GM18867 (cell line): ENCODE results near the gene NCBP2L.

Source experiments
- ATAC-seq: cut with Tn5 transposase; IDR thresholded peaks from one replicate; pipeline ENCODE4 v1.9.1; 2021; ENCODE audit warnings: mild to moderate bottlenecking, moderate library complexity; ENCODE audit not compliant: unreplicated experiment

Gene NCBP2L

GRCh38 chrX:107777536-107777832 is at the start of gene NCBP2L:
Gene NCBP2L (plus strand): TSS chrX:107777733. CDS start chrX:107794221, 16,488 bp downstream.
- no peak for ATAC-seq

DNA sequence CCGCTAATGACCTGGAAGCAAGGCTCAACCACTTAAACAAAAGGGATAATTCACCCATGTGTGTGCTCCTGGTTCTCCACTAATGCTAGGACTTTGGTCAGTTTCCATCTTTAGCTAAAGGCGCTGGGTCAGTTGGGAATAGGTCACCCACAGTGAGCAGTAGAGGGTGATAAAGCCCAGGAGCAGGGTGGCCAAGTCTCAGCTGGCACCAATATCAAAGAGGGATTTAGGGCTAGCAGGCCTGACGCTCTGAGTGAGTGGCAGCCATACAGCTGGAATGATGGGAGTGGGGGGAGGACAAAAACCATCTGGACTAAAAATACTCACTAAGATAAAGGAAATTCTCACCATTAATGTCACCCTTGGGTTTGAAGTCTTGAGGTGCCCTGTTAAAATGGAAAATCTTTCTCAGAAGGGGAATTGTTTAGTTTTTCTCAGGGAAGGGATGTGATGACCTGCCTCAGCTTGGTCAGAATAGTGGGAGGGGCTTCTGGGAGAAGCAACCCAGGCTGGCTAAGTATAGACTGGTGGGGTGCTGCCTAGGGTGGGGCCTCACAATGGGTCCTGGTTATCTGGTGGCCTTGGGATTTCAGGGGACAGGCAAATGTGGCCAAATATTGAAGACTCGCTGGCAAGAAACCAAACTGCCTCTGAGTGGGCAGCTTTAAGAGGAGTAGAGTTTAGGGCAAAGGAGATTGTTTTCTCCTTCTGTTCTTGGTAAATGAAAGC is 49.0 kb upstream of the NCBP2L start:
- ATAC-seq, result no peak

DNA sequence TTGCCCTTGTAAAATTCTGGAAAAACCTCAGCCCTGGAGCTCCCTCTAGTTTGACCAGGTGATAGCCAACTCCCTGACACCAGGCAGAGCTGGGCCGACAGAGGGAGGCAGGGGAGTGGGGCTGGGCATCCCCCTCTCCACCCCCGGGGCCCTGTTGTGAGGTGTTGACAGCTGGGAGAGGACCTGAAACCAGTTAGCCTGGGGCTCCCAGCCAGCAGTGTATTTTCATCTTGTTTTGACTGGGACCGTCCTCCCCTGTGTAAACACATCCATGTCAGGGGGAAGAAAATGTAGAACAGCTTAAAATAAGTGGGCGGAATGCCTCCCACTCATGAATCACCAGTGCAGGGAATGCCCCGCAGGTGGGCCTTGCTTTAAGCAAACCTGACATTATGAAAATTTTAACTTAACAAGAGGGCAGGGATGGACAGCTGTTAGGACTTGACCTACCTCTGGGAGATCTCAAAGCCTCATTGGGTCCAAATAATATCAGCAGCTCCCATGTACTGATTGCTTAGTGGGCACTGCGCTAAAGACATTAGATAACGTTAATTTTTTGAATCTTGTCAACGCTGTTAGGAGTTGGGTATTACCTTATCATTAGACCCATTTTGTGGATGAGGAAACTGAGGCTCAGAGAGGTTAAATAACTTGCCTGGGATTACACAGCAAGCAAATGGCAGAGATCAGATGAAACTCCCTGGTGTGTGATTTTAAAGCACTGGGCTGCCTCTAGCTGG is 47.8 kb upstream of the NCBP2L start:
- peak; percentile 79 for ATAC-seq

DNA sequence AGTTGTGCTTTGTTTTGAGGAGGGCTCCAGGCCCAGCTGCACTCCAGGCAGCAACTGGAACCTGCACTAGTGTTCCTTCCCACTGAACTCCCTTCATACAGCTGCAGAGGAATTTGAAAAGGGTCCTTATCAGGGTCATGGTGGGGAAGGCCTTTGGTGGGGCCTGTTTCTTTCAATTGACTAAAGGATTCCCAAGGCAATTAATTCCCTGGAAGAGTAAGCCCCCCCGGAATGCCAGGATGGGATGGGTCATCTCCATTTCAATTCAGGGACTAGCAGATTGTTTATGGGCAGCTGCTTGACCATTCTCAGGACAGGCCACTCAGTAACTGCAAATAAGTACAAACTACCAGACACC is 47.3 kb upstream of the NCBP2L start:
- no peak for ATAC-seq

GRCh38 chrX:107730991-107731766 is 46.4 kb upstream of the NCBP2L start:
- no peak for ATAC-seq

DNA sequence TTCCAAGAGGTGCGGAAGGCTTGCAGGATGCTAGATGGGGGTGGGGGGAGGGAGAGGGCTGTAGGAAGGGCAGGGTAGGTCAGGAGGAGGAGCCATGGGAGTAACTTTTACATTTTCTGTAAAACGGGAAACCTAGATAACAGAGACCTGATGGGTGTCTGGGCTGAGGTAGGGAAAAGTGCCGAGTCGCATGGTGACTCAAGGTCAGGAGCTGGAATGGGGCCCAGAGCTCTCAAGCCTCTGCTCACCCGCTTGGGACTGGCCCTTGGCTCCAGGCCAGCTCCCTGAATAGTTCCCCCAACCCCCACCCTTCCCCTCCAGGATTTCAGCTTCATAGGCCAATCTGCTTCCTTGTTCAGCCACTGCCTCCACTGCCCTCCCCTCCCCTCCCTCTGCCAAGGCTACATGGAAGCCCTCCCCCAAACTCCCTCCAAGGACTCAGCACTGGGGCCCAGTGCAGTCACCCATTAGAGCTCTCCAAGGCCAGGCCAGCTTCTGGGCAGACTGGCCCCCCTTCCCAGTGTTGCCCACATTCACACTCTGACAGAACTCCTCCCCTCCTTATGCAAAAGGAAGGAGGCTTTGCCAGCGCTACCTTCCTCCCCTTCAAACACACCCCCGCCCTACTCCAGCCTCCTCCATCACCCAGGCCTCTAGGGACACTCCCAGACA is 45.6 kb upstream of the NCBP2L start:
- no peak for ATAC-seq

GRCh38 chrX:107733686-107734085 is 43.8 kb upstream of the NCBP2L start:
- ATAC-seq, result no peak

GRCh38 chrX:107734646-107735045 is 42.9 kb upstream of the NCBP2L start:
- no peak for ATAC-seq

DNA sequence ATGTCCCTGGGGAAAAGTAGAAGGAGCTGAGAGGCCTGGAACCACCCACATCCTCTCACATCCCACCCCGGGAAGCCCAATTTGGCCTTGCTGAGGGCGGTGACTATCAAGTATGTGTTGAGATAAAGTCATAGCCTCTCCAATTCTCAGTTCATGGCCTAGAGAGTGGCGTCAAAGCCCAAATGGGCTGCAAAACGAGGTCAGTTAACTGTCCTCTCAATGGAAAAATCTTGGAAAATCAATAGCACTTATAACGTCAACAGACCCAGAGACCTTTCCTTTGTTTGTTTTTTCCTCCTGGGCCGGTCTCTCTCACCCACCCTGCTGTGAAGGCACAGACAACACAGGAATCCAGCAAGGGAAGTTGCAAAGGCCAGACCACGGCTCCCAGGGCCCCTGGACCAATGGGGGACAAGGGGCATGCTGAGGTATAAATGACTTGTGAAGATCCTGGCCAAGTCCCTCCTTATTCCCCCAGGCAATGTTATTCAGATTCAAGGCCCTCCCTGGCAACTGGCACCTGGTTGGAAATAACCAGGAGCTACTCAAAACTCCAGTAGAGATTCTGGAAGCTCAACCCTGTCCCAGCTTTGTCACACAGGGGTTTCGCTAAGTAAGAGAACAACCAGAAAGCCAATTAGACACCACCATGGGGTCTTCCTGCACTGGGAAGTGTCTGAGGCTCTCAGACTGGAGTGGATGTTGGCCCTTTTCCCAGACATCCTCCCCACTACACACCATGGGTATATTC is 40.6 kb upstream of the NCBP2L start:
- no peak for ATAC-seq

DNA sequence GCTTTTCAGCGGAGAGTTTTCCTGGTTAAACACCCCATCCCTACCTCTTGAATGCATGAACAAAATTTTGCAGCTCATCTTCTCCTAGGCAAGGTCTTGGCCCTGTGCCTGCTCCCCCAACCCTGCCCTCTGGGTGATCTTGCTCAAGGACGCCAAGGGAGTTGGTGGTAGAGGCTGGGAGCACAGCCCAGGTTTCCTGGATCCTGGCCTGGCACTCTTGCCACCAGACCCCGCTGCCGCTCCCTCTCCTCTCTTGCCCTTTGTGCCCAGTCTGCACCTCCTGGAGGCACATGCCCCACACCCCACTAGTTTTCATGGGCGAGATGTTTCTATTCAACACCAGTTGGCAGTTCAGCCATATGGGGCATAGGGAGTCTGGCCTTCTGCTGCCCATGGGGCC is 39.3 kb upstream of the NCBP2L start:
- no peak for ATAC-seq

DNA sequence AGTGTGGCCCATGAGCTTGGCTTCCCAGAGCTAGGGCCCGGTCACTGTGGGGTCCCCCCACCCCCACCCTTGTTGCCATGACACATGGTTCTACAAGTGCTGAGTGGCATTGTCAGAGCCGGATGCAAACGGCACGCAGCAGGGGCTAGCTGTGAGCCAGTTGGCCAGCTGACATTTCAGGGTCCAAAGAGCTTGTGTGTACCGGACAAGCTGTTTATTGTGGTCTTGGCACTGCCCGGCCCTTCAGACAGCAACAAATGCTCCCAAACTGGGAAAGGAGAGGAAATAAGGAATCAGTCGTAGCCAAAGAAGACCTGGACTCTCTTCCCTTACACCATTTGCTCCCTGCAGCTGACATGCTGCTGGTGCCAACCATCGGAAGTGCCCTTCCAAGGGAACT is 38.8 kb upstream of the NCBP2L start:
- no peak for ATAC-seq

DNA sequence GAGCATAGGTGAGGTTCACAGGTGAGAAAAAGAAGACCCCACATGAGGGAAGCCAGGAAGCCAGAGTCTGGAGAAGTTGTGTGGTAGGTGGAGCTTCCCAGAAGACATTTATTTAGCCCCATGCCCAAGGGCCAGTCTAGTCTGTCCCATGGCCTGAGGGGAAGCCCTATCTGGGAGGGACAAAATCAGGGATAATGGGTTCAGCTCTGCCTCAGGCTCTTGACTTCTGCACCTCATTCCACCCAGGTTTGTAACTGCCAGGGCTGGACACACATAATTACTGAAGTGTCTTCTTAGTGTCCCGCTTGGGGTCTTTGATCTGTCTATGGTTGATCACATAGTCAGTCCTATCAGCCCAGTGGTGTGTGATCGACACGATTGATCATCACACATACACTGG is 38.0 kb upstream of the NCBP2L start:
- no peak for ATAC-seq

- ATAC-seq, result peak; percentile 14
Measured at GRCh38 chrX:107741404-107741790, 36.1 kb upstream of the NCBP2L start.

DNA sequence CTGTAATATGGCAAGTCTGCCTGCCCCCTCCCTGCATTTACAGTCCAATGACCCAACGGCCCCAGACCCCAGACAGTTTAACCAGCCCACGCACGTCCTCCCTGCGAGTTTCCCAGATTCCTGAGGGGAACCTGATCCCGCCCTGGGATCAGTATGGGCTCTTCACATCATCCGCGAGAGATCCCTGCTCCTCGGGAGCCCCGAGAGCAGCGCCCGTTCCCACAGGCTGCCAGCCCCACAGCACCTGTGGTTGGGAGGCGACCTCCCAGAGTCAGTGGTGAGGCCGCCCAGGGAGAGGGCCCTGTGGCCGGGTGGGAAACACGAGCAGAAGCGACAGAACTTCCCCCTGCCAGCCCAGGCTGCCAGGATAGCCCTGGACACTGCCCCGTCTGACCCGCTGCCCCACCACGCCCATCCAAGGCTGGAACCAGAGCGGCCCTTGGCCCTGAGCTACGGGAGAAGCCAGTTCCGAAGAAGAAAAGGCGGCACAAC is 34.8 kb upstream of the NCBP2L start:
- no peak for ATAC-seq

GRCh38 chrX:107743995-107744394 is 33.5 kb upstream of the NCBP2L start:
- ATAC-seq, result no peak

GRCh38 chrX:107744868-107745267 is 32.7 kb upstream of the NCBP2L start:
- no peak for ATAC-seq

DNA sequence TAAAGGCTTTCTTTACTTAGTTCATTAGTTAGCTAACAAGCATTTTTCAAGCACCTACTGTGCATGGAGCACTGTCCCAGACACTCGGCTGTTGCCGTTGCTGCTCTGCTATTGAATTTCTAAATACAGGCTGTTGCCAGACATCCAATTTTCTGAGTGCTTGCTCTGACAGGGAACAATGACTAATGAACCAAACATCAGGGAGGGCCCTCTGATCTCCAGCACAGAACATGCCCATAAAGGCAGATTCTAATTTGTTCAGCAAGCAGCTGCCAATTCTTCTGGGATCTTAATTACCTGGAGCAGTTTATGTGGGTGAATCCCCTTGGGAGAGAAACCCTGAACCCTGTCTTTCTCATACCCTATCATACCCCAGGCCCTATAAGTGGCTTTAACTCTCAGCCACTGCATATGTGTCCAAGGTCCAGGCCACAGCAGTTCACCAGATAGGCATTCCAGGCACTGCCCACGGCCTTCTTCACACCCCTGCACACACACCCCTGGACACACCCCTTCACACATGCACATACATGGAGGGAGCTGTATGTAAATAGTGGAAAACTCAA is 29.9 kb upstream of the NCBP2L start:
- no peak for ATAC-seq

- no peak for ATAC-seq
Measured at GRCh38 chrX:107748506-107748905, 29.0 kb upstream of the NCBP2L start.

- ATAC-seq, result no peak
Measured at GRCh38 chrX:107750263-107750662, 27.3 kb upstream of the NCBP2L start.

GRCh38 chrX:107750861-107751445 is 26.6 kb upstream of the NCBP2L start:
- no peak for ATAC-seq
